NCI-H2196 treated with DMSO at 0.1 percent for 48 hours (cell line): ENCODE results near the gene SUGCT.
"Not testable (repeated sequence)": the region's sequence is repeated elsewhere in the genome, so short reads cannot be mapped to it uniquely, and the experiment has no call there.

Experiments
- DNase-seq: peaks from one replicate; lab custom pipeline; 2025; ENCODE audit not compliant: unreplicated experiment; lab: John Stamatoyannopoulos, UW

Gene SUGCT

GRCh38 chr7:40138973-40139372 lies 4.2 kb downstream of the SUGCT start:
- DNase-seq: no peak

GRCh38 chr7:40139891-40140290 lies 5.1 kb downstream of the SUGCT start:
- DNase-seq: not testable (repeated sequence)

GRCh38 chr7:40141916-40142315 lies 7.1 kb downstream of the SUGCT start:
- not testable (repeated sequence) for DNase-seq

- DNase-seq: not testable (repeated sequence)
These were observed 10.9 kb downstream of the SUGCT start for GRCh38 chr7:40145596-40146130.

- DNase-seq: no peak
These were observed 12.8 kb downstream of the SUGCT start for GRCh38 chr7:40147371-40148246.

- not testable (repeated sequence) for DNase-seq
These were observed 13.4 kb downstream of the SUGCT start for GRCh38 chr7:40148247-40148580.

- DNase-seq: no peak
These were observed 13.9 kb downstream of the SUGCT start for GRCh38 chr7:40148671-40149070.

- no peak for DNase-seq
These were observed 16.7 kb downstream of the SUGCT start for GRCh38 chr7:40151504-40151903.

- no peak for DNase-seq
These were observed 22.2 kb downstream of the SUGCT start for GRCh38 chr7:40156988-40157387.

- no peak for DNase-seq
These were observed 27.7 kb downstream of the SUGCT start for GRCh38 chr7:40162516-40162915.

- DNase-seq: no peak
These were observed 30.4 kb downstream of the SUGCT start for GRCh38 chr7:40165216-40165615.

GRCh38 chr7:40167291-40167690 lies 32.5 kb downstream of the SUGCT start:
- no peak for DNase-seq

GRCh38 chr7:40168266-40168665 lies 33.5 kb downstream of the SUGCT start:
- DNase-seq: not testable (repeated sequence)

GRCh38 chr7:40173121-40173520 lies 38.3 kb downstream of the SUGCT start:
- DNase-seq: not testable (repeated sequence)

GRCh38 chr7:40175256-40175655 lies 40.5 kb downstream of the SUGCT start:
- not testable (repeated sequence) for DNase-seq

- no peak for DNase-seq
These were observed 41.1 kb downstream of the SUGCT start for GRCh38 chr7:40175725-40176510.

- DNase-seq: no peak
These were observed 42.3 kb downstream of the SUGCT start for GRCh38 chr7:40177071-40177470.

- DNase-seq: no peak
These were observed 47.6 kb downstream of the SUGCT start for GRCh38 chr7:40182452-40182851.

- DNase-seq: no peak
These were observed 51.8 kb downstream of the SUGCT start for GRCh38 chr7:40186586-40186985.

- DNase-seq: no peak
These were observed 57.2 kb downstream of the SUGCT start for GRCh38 chr7:40192036-40192435.

- no peak for DNase-seq
These were observed 59.9 kb downstream of the SUGCT start for GRCh38 chr7:40194745-40195144.

GRCh38 chr7:40197527-40197926 lies 62.7 kb downstream of the SUGCT start:
- no peak for DNase-seq
